ENCODE data around the gene ELF2. TPM values are rescaled to one million over a fixed set of nuclear protein-coding genes. Genes with fewer than 3 reads are reported as not detected.
"Not testable (repeated sequence)": the region's sequence is repeated elsewhere in the genome, so short reads cannot be mapped to it uniquely, and the experiment has no call there.

Gene ELF2
- total RNA-seq, 4 donors from 2014 or later: 32.0 to 92.0 (median 48.5) TPM

DNA sequence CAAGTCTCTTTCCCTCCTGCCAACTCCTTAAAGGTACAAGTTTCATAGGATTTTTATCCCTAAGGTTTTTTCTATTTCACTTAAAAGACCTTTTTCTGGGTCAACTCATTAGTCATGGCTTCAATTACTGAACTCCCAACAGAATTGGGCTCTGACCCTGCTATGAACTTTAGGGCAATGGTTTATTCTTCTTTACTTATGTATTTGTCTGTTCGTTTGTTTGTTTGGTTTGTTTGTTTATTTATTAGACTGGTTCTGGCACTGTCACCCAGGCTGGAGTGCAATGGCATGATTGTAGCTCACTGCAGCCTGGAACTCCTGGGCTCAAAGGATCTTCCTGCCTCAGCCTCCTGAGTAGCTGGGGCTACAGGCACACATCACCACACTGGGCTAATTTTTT, 167.3 kb downstream of the ELF2 start:
- H3K27me3 ChIP-seq: no peaks in the 10 kb centered on the region
- peaks cover 13% of the 10 kb centered on the region for H3K4me1 ChIP-seq
- no peaks in the 10 kb centered on the region for H3K9me3 ChIP-seq
- DNase-seq (ENCODE audit: low spot score in 2 of 2): no peak
- no peaks in the 10 kb centered on the region for H3K36me3 ChIP-seq
- no peak overlapping the region for H3K4me3 ChIP-seq
- H3K27ac ChIP-seq: no peak overlapping the region
- TF ChIP-seq, protein P1, sequence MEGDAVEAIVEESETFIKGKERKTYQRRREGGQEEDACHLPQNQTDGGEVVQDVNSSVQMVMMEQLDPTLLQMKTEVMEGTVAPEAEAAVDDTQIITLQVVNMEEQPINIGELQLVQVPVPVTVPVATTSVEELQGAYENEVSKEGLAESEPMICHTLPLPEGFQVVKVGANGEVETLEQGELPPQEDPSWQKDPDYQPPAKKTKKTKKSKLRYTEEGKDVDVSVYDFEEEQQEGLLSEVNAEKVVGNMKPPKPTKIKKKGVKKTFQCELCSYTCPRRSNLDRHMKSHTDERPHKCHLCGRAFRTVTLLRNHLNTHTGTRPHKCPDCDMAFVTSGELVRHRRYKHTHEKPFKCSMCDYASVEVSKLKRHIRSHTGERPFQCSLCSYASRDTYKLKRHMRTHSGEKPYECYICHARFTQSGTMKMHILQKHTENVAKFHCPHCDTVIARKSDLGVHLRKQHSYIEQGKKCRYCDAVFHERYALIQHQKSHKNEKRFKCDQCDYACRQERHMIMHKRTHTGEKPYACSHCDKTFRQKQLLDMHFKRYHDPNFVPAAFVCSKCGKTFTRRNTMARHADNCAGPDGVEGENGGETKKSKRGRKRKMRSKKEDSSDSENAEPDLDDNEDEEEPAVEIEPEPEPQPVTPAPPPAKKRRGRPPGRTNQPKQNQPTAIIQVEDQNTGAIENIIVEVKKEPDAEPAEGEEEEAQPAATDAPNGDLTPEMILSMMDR (IDR thresholded peaks at IDR 0.05): no peak
- no peak for TF ChIP-seq POLR2A (IDR thresholded peaks at IDR 0.05)
- TF ChIP-seq POLR2AphosphoS5 (IDR thresholded peaks at IDR 0.05): no peak
- 74% methylated on average over 1 of the region's 1 CpG for WGBS

DNA sequence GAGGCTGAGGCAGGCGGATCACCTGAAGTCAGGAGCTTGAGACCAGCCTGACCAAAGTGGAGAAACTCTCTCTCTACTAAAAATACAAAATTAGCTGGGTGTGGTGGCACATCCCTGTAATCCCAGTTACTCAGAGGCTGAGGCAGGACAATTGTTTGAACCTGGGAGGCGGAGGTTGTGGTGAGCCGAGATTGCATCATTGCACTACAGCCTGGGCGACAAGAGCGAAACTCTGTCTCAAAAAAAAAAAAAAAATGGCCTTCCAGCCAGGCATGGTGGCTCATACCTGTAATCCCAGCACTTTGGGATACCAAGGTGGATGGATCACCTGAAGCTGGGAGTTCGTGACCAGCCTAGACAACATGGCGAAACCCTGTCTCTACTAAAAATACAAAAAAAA, 168.7 kb downstream of the ELF2 start:
- H3K4me1 ChIP-seq; H3K9me3 ChIP-seq; H3K27ac ChIP-seq; H3K4me3 ChIP-seq; DNase-seq (ENCODE audit: low spot score in 2 of 2); H3K27me3 ChIP-seq; H3K36me3 ChIP-seq: not testable (repeated sequence)
- WGBS: 94% methylated on average over 7 of the region's 7 CpGs

DNA sequence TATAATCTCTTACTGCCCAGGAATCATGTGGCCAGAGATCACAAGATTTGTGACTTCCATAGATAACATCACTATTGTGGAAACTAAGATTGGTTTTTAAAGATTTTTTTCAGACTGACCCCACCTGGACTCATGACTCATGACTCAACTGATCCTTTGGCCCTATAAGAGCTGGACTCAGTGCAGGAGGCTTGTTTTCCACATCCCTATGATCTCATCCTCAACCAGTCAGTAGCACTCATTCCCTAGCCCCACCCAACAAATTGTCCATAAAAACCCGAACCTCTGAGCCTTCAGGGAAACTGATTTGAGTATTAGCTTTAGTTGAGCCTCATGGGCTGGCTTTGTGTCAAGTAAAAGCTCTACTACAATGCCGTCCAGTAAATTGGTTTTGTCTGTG, 169.4 kb downstream of the ELF2 start:
- WGBS: 87% methylated on average over 2 of the region's 2 CpGs
- no peak overlapping the region for H3K27ac ChIP-seq
- no peak for DNase-seq (ENCODE audit: low spot score in 2 of 2)
- H3K9me3 ChIP-seq: no peaks in the 10 kb centered on the region
- H3K36me3 ChIP-seq: no peaks in the 10 kb centered on the region
- no peaks in the 10 kb centered on the region for H3K4me1 ChIP-seq
- TF ChIP-seq POLR2A (IDR thresholded peaks at IDR 0.05) (no peak), POLR2AphosphoS5 (IDR thresholded peaks at IDR 0.05) (no peak), EP300 (IDR thresholded peaks at IDR 0.05) (no peak)
- TF ChIP-seq, protein P1 (IDR thresholded peaks at IDR 0.05): no peak
- no peaks in the 10 kb centered on the region for H3K27me3 ChIP-seq
- H3K4me3 ChIP-seq: no peak overlapping the region

Other genes with a start within 250 kb of the ELF2 start
- 10 to 100 TPM in 2 of 4 donors, 1 to 10 TPM in 2; 2.9 to 19.1 (median 9.9) TPM for gene NOCT, start 161.4 kb downstream of the ELF2 start, total RNA-seq
- under 1 TPM in 2 of 4 donors, not detected in 2; 0.36 to 0.60 TPM for gene MGARP, start 103.0 kb upstream of the ELF2 start, total RNA-seq
- 10 to 100 TPM; 26.5 to 41.8 (median 27.8) TPM for gene NAA15, start 124.3 kb upstream of the ELF2 start, total RNA-seq
- gene NDUFC1, start 125.3 kb upstream of the ELF2 start, total RNA-seq: 10 to 100 TPM; 23.1 to 78.2 (median 54.5) TPM

Measured in suprapubic skin (tissue), 4 donors.